ENCODE results near the gene ZNF646.

ZNF646 gene

GRCh38 chr16:31088459-31089183 is 14.4 kb downstream of the ZNF646 start, which contains the start of gene PRSS53:
PRSS53 (minus strand) TSS chr16:31088943; CDS start chr16:31088809, 134 bp downstream.
- H3K4me3 ChIP-seq (ENCODE audit: low read depth, low read length), result no peak within 1 kb of the TSS
- DNase-seq (ENCODE audit: low read depth), result no peak
- no peak for TF ChIP-seq MYC (IDR thresholded peaks at IDR 0.05; ENCODE audit: low read depth, low read length)
- no peak for TF ChIP-seq POLR2A (IDR thresholded peaks at IDR 0.05; ENCODE audit: extremely low read depth, insufficient read length)
- TF ChIP-seq MAX (IDR thresholded peaks at IDR 0.05; ENCODE audit: low read depth, low read length), result no peak
- TF ChIP-seq CTCF (IDR thresholded peaks at IDR 0.05; ENCODE audit: low read depth, low read length), result no peak

- DNase-seq (ENCODE audit: low read depth), result no peak
- no peak overlapping the region for H3K4me3 ChIP-seq (ENCODE audit: low read depth, low read length)
- TF ChIP-seq CTCF (IDR thresholded peaks at IDR 0.05; ENCODE audit: low read depth, low read length) (no peak), MAX (IDR thresholded peaks at IDR 0.05; ENCODE audit: low read depth, low read length) (no peak), MYC (IDR thresholded peaks at IDR 0.05; ENCODE audit: low read depth, low read length) (no peak), POLR2A (IDR thresholded peaks at IDR 0.05; ENCODE audit: extremely low read depth, insufficient read length) (no peak)
These were observed 15.0 kb downstream of the ZNF646 start for GRCh38 chr16:31089199-31089598.

- DNase-seq (ENCODE audit: low read depth), result no peak
- H3K4me3 ChIP-seq (ENCODE audit: low read depth, low read length), result no peak overlapping the region
- no peak for TF ChIP-seq POLR2A (IDR thresholded peaks at IDR 0.05; ENCODE audit: extremely low read depth, insufficient read length)
- TF ChIP-seq MAX (IDR thresholded peaks at IDR 0.05; ENCODE audit: low read depth, low read length), result no peak
- no peak for TF ChIP-seq MYC (IDR thresholded peaks at IDR 0.05; ENCODE audit: low read depth, low read length)
- no peak for TF ChIP-seq CTCF (IDR thresholded peaks at IDR 0.05; ENCODE audit: low read depth, low read length)
These were observed 16.3 kb downstream of the ZNF646 start for GRCh38 chr16:31090540-31090939.

- TF ChIP-seq CTCF (IDR thresholded peaks at IDR 0.05; ENCODE audit: low read depth, low read length), result no peak
- no peak for TF ChIP-seq POLR2A (IDR thresholded peaks at IDR 0.05; ENCODE audit: extremely low read depth, insufficient read length)
- TF ChIP-seq MAX (IDR thresholded peaks at IDR 0.05; ENCODE audit: low read depth, low read length), result no peak
- TF ChIP-seq MYC (IDR thresholded peaks at IDR 0.05; ENCODE audit: low read depth, low read length), result no peak
- DNase-seq (ENCODE audit: low read depth), result no peak
- H3K4me3 ChIP-seq (ENCODE audit: low read depth, low read length), result no peak overlapping the region
These were observed 18.1 kb downstream of the ZNF646 start for GRCh38 chr16:31092330-31092729.

- peak overlapping the region; percentile 13 for H3K4me3 ChIP-seq (ENCODE audit: low read depth, low read length)
- peak; percentile 65 for DNase-seq (ENCODE audit: low read depth)
- TF ChIP-seq MYC (IDR thresholded peaks at IDR 0.05; ENCODE audit: low read depth, low read length) (no peak), POLR2A (IDR thresholded peaks at IDR 0.05; ENCODE audit: extremely low read depth, insufficient read length) (no peak), MAX (IDR thresholded peaks at IDR 0.05; ENCODE audit: low read depth, low read length) (no peak), CTCF (IDR thresholded peaks at IDR 0.05; ENCODE audit: low read depth, low read length) (no peak)
These were observed 19.0 kb downstream of the ZNF646 start for GRCh38 chr16:31093132-31093703.
